Measurements from ENCODE around the gene PPHLN1.
A peak's percentile ranks its signal among the peaks of the same experiment; 100 is the strongest.
"Not testable (repeated sequence)": the region's sequence is repeated elsewhere in the genome, so short reads cannot be mapped to it uniquely, and the experiment has no call there.

Gene PPHLN1

GRCh38 chr12:42332301-42333285, 6.6 kb downstream of the PPHLN1 start:
- peak; percentile 64 for DNase-seq (ENCODE audit: low read depth)
- no peak overlapping the region for H3K4me3 ChIP-seq (ENCODE audit: low read depth, low read length)
- TF ChIP-seq CTCF (IDR thresholded peaks at IDR 0.05; ENCODE audit: insufficient read depth, low read depth, low read length, missing control alignments), result peak; percentile 49

GRCh38 chr12:42336286-42336685, 10.3 kb downstream of the PPHLN1 start:
- DNase-seq (ENCODE audit: low read depth), result no peak
- no peak overlapping the region for H3K4me3 ChIP-seq (ENCODE audit: low read depth, low read length)
- no peak for TF ChIP-seq CTCF (IDR thresholded peaks at IDR 0.05; ENCODE audit: insufficient read depth, low read depth, low read length, missing control alignments)

GRCh38 chr12:42338280-42338679, 12.3 kb downstream of the PPHLN1 start:
- no peak for DNase-seq (ENCODE audit: low read depth)
- TF ChIP-seq CTCF (IDR thresholded peaks at IDR 0.05; ENCODE audit: insufficient read depth, low read depth, low read length, missing control alignments), result no peak
- H3K4me3 ChIP-seq (ENCODE audit: low read depth, low read length), result no peak overlapping the region

GRCh38 chr12:42342028-42342427, 16.1 kb downstream of the PPHLN1 start:
- no peak overlapping the region for H3K4me3 ChIP-seq (ENCODE audit: low read depth, low read length)
- TF ChIP-seq CTCF (IDR thresholded peaks at IDR 0.05; ENCODE audit: insufficient read depth, low read depth, low read length, missing control alignments), result no peak
- DNase-seq (ENCODE audit: low read depth), result no peak

GRCh38 chr12:42343721-42344120, 17.8 kb downstream of the PPHLN1 start:
- DNase-seq (ENCODE audit: low read depth), result no peak
- TF ChIP-seq CTCF (IDR thresholded peaks at IDR 0.05; ENCODE audit: insufficient read depth, low read depth, low read length, missing control alignments), result no peak
- H3K4me3 ChIP-seq (ENCODE audit: low read depth, low read length), result no peak overlapping the region

- no peak for DNase-seq (ENCODE audit: low read depth)
- no peak overlapping the region for H3K4me3 ChIP-seq (ENCODE audit: low read depth, low read length)
- no peak for TF ChIP-seq CTCF (IDR thresholded peaks at IDR 0.05; ENCODE audit: insufficient read depth, low read depth, low read length, missing control alignments)
Observed at GRCh38 chr12:42346403-42347002, 20.5 kb downstream of the PPHLN1 start.

GRCh38 chr12:42349119-42350020, 23.4 kb downstream of the PPHLN1 start:
- not testable (repeated sequence) for H3K4me3 ChIP-seq (ENCODE audit: low read depth, low read length); DNase-seq (ENCODE audit: low read depth)

- H3K4me3 ChIP-seq (ENCODE audit: low read depth, low read length); DNase-seq (ENCODE audit: low read depth): not testable (repeated sequence)
Observed at GRCh38 chr12:42350021-42350407, 24.0 kb downstream of the PPHLN1 start.

All from GM12865 (cell line).